Neuronal stem cell (in vitro differentiated cells): ENCODE measurements around the gene FARS2.

Experiments used
- DNase-seq: peaks from one replicate; pipeline ENCODE4 v3.0.0-alpha.2; 2013; ENCODE audit warnings: low spot score
- H2AFZ ChIP-seq: one replicate; pipeline ENCODE4 v1.6.1; 2013; ENCODE audit warnings: mild to moderate bottlenecking, low read length, inconsistent platforms
- H2AK5ac ChIP-seq: 2 replicates; pipeline ENCODE4 v1.6.1; 2013; ENCODE audit warnings: low read depth, mild to moderate bottlenecking, inconsistent platforms, low read length, moderate library complexity, mixed read lengths
- H2BK120ac ChIP-seq: 2 replicates; pipeline ENCODE4 v1.6.1; 2013; ENCODE audit warnings: low read depth, mild to moderate bottlenecking, inconsistent platforms, low read length, moderate library complexity, mixed read lengths
- H2BK12ac ChIP-seq: one replicate; pipeline ENCODE4 v1.6.1; 2013; ENCODE audit warnings: low read length, inconsistent platforms
- H2BK15ac ChIP-seq: 2 replicates; pipeline ENCODE4 v1.6.1; 2013; ENCODE audit warnings: mild to moderate bottlenecking, low read length, inconsistent platforms, mixed read lengths
- H2BK5ac ChIP-seq: one replicate; pipeline ENCODE4 v1.6.1; 2013; ENCODE audit warnings: inconsistent platforms, mild to moderate bottlenecking, low read length, moderate library complexity
- H3K14ac ChIP-seq: one replicate; pipeline ENCODE4 v1.6.1; 2013; ENCODE audit warnings: low read length, inconsistent platforms
- H3K18ac ChIP-seq: 2 replicates; pipeline ENCODE4 v1.6.1; 2013; ENCODE audit warnings: low read length, inconsistent platforms
- H3K23ac ChIP-seq: 2 replicates; pipeline ENCODE4 v1.6.1; 2013; ENCODE audit warnings: low read depth, mild to moderate bottlenecking, mixed read lengths, low read length, inconsistent platforms; ENCODE audit not compliant: poor library complexity
- H3K27ac ChIP-seq: replicated peaks from 3 replicates; pipeline ENCODE4 v1.5.1; 2013; ENCODE audit warnings: low read length, inconsistent platforms
- H3K27me3 ChIP-seq, 3 experiments: 2 replicates each; pipeline ENCODE4 v1.6.1; 2013; ENCODE audit warnings: low read length in 3 of 3, mild to moderate bottlenecking in 2 of 3, inconsistent platforms in 1 of 3, low read depth in 1 of 3, mixed read lengths in 1 of 3, moderate library complexity in 1 of 3; ENCODE audit not compliant: control insufficient read depth in 3 of 3, insufficient read depth in 3 of 3
- H3K36me3 ChIP-seq, 2 donors: replicated peaks in 1 of 2; 2 replicates each; pipeline ENCODE4 v1.6.1; 2013; ENCODE audit warnings: low read length in 2 of 2; ENCODE audit not compliant: control insufficient read depth in 2 of 2, insufficient read depth in 2 of 2
- H3K4ac ChIP-seq: 2 replicates; pipeline ENCODE4 v1.6.1; 2013; ENCODE audit warnings: inconsistent platforms, mild to moderate bottlenecking, low read length, moderate library complexity
- H3K4me1 ChIP-seq, 2 donors: 1 replicate in 1 of 2; 2 replicates in 1 of 2; pipeline ENCODE4 v1.6.1; 2013; ENCODE audit warnings: low read length in 2 of 2, low read depth in 1 of 2; ENCODE audit not compliant: control insufficient read depth in 2 of 2, insufficient read depth in 1 of 2
- H3K4me2 ChIP-seq: one replicate; pipeline ENCODE4 v1.6.1; 2013; ENCODE audit warnings: mild to moderate bottlenecking, low read length, inconsistent platforms; ENCODE audit not compliant: insufficient read depth, poor library complexity, severe bottlenecking
- H3K4me3 ChIP-seq, 2 donors: 2 replicates each; pipeline ENCODE4 v1.5.1; 2013; ENCODE audit warnings: low read length in 2 of 2, mild to moderate bottlenecking in 2 of 2, inconsistent platforms in 1 of 2, moderate library complexity in 1 of 2
- H3K79me1 ChIP-seq: one replicate; pipeline ENCODE4 v1.6.1; 2013; ENCODE audit warnings: low read depth, mild to moderate bottlenecking, inconsistent platforms, low read length, moderate library complexity
- H3K9ac ChIP-seq: one replicate; pipeline ENCODE4 v1.6.1; 2013; ENCODE audit warnings: mild to moderate bottlenecking, low read depth, low read length, inconsistent platforms; ENCODE audit not compliant: poor library complexity
- H3K9me3 ChIP-seq, 2 donors: replicated peaks in 1 of 2; 2 replicates each; pipeline versions ENCODE3 to v1.6.1; 2013; ENCODE audit warnings: low read length in 2 of 2, mild to moderate bottlenecking in 2 of 2, inconsistent platforms in 1 of 2, low read depth in 1 of 2, mixed read lengths in 1 of 2, moderate library complexity in 1 of 2; ENCODE audit not compliant: control insufficient read depth in 2 of 2, insufficient read depth in 1 of 2
- H4K8ac ChIP-seq: one replicate; pipeline ENCODE4 v1.6.1; 2013; ENCODE audit warnings: low read depth, mild to moderate bottlenecking, inconsistent platforms, low read length, moderate library complexity
- H4K91ac ChIP-seq: one replicate; pipeline ENCODE4 v1.6.1; 2013; ENCODE audit warnings: low read length, low read depth, mild to moderate bottlenecking, inconsistent platforms; ENCODE audit not compliant: poor library complexity
- whole genome bisulfite sequencing, 2 donors: extraction: QIAGEN DNeasy Blood & Tissue Kit; methylation state at CpG; one replicate each; pipeline ENCODE4 v1.1.7; 2013; ENCODE audit warnings: missing lambda C conversion rate in 2 of 2, mixed read lengths in 1 of 2; ENCODE audit not compliant: insufficient read length in 2 of 2, insufficient replicate concordance in 1 of 2; ENCODE audit errors: extremely low coverage in 2 of 2; 5-methylcytosine and 5-hydroxymethylcytosine counted together

FARS2 gene

GRCh38 chr6:5731435-5731834 lies 470.1 kb downstream of the FARS2 start:
- Histone ChIP-seq H3K27ac (no peak overlapping the region), H3K79me1 (no peaks in the 10 kb centered on the region), H4K8ac (no peak overlapping the region), H4K91ac (no peak overlapping the region), H3K23ac (no peak overlapping the region), H2BK12ac (no peak overlapping the region), H3K4me3 (no peak overlapping the region), H3K9me3 (no peaks in the 10 kb centered on the region), H3K9ac (no peak overlapping the region), H2AFZ (no peak overlapping the region), H3K18ac (no peak overlapping the region), H2AK5ac (no peak overlapping the region), H3K36me3 (no peaks in the 10 kb centered on the region), H3K4me1 (peaks cover 0 to 11% of the 10 kb centered on the region in 2 donors), H3K14ac (no peak overlapping the region), H2BK120ac (no peak overlapping the region), H3K27me3 (no peaks in the 10 kb centered on the region), H2BK15ac (no peak overlapping the region), H2BK5ac (no peak overlapping the region), H3K4ac (no peak overlapping the region), H3K4me2 (no peak overlapping the region)
- no CpG with 5 or more reads among the region's 7 CpGs for WGBS, 2 donors
- DNase-seq, result no peak

- no peak overlapping the region for H3K4me2 ChIP-seq
- DNase-seq, result no peak
- H2BK15ac ChIP-seq, result no peak overlapping the region
- no peaks in the 10 kb centered on the region for H3K9me3 ChIP-seq
- no peak overlapping the region for H3K4ac ChIP-seq
- no peak overlapping the region for H3K23ac ChIP-seq
- no peak overlapping the region for H4K8ac ChIP-seq
- H2BK12ac ChIP-seq, result no peak overlapping the region
- no peak overlapping the region for H3K4me3 ChIP-seq
- no peak overlapping the region for H2BK120ac ChIP-seq
- H3K4me1 ChIP-seq, result peaks cover 0 to 11% of the 10 kb centered on the region in 2 donors
- H3K27me3 ChIP-seq, result no peaks in the 10 kb centered on the region
- no CpG with 5 or more reads among the region's 6 CpGs for WGBS, 2 donors
- H2AFZ ChIP-seq, result no peak overlapping the region
- no peak overlapping the region for H2BK5ac ChIP-seq
- no peak overlapping the region for H4K91ac ChIP-seq
- H2AK5ac ChIP-seq, result no peak overlapping the region
- H3K36me3 ChIP-seq, result no peaks in the 10 kb centered on the region
- no peak overlapping the region for H3K14ac ChIP-seq
- no peak overlapping the region for H3K18ac ChIP-seq
- H3K9ac ChIP-seq, result no peak overlapping the region
- no peaks in the 10 kb centered on the region for H3K79me1 ChIP-seq
- H3K27ac ChIP-seq, result no peak overlapping the region
Observed at GRCh38 chr6:5732496-5732895, 471.2 kb downstream of the FARS2 start.

GRCh38 chr6:5736016-5736738 lies 474.9 kb downstream of the FARS2 start:
- Histone ChIP-seq H3K9me3 (no peaks in the 10 kb centered on the region), H2BK5ac (no peak overlapping the region), H2BK120ac (no peak overlapping the region), H3K4ac (no peak overlapping the region), H2BK15ac (no peak overlapping the region), H2AK5ac (no peak overlapping the region), H3K36me3 (no peaks in the 10 kb centered on the region), H3K4me3 (no peak overlapping the region), H2AFZ (no peak overlapping the region), H3K4me1 (peaks cover 0 to 5% of the 10 kb centered on the region in 2 donors), H3K79me1 (no peaks in the 10 kb centered on the region), H3K18ac (peak overlapping the region; percentile 15), H3K27ac (no peak overlapping the region), H2BK12ac (no peak overlapping the region), H3K9ac (no peak overlapping the region), H3K27me3 (no peaks in the 10 kb centered on the region), H3K14ac (no peak overlapping the region), H3K4me2 (no peak overlapping the region), H3K23ac (peak overlapping the region; percentile 25), H4K91ac (no peak overlapping the region), H4K8ac (no peak overlapping the region)
- DNase-seq, result no peak
- WGBS, 2 donors, result no CpG with 5 or more reads among the region's 5 CpGs

GRCh38 chr6:5737460-5737859 lies 476.1 kb downstream of the FARS2 start:
- H3K9me3 ChIP-seq, result no peaks in the 10 kb centered on the region
- no peak overlapping the region for H3K9ac ChIP-seq
- no peaks in the 10 kb centered on the region for H3K79me1 ChIP-seq

More at GRCh38 chr6:5737460-5737859, 476.1 kb downstream of the FARS2 start:
- Histone ChIP-seq H3K4me2 (no peak overlapping the region), H2BK5ac (no peak overlapping the region), H3K14ac (no peak overlapping the region), H3K23ac (no peak overlapping the region), H2BK12ac (no peak overlapping the region), H3K4me1 (peaks cover 0 to 4% of the 10 kb centered on the region in 2 donors), H2AK5ac (no peak overlapping the region), H3K27ac (no peak overlapping the region), H3K27me3 (no peaks in the 10 kb centered on the region), H3K4me3 (no peak overlapping the region), H3K18ac (no peak overlapping the region), H3K36me3 (no peaks in the 10 kb centered on the region), H2BK120ac (no peak overlapping the region), H3K4ac (no peak overlapping the region), H2BK15ac (no peak overlapping the region), H4K8ac (no peak overlapping the region), H4K91ac (no peak overlapping the region), H2AFZ (no peak overlapping the region)
- no CpG with 5 or more reads among the region's 4 CpGs for WGBS, 2 donors
- no peak for DNase-seq
